ENCODE data around the gene CTIF.

DNA sequence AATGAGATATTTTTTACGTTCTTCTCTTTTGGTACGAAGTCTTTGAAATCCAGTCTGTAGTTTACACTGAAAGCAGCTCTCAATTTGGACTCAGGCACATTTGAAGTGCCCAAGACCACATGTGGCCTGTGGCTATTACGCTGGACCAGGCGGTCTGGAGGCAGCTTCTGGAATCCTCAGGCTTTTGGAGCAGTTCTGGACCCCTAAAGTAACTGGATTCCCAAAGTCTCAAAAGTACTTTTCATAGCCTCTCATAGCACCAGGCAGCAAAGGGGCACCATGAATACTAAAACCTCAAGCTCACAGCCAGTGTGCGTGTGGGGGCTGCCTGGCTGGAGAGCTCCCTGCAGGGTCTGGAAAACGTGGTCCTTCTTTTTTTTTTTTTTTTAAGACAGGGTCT, 293.0 kb downstream of the CTIF start:
- TF ChIP-seq EZH2 (IDR thresholded peaks at IDR 0.05) = no peak
- TF ChIP-seq POLR2AphosphoS5 (IDR thresholded peaks at IDR 0.05; ENCODE audit: borderline replicate concordance, low read depth, low read length) = no peak
